Breast epithelium (tissue), 3 donors: Measurements from ENCODE around the gene CYB561A3.

ENCODE experiments used
- CTCF ChIP-seq, 3 donors: fragments of 450-650 bp; IDR thresholded peaks; one replicate each; pipeline ENCODE4 v1.5.1; 2016 to 2017; ENCODE audit warnings: antibody characterized with exemption in 3 of 3, mild to moderate bottlenecking in 3 of 3, moderate library complexity in 3 of 3
- POLR2A ChIP-seq: fragments of 450-650 bp; IDR thresholded peaks from one replicate; pipeline ENCODE4 v1.6.1; 2016; ENCODE audit warnings: antibody characterized with exemption, mild to moderate bottlenecking, moderate library complexity
- POLR2AphosphoS5 ChIP-seq, 3 donors: sonication (generic); formaldehyde crosslinking; IDR thresholded peaks; one replicate each; pipeline ENCODE4 v1.6.1; 2017; ENCODE audit warnings: antibody characterized with exemption in 3 of 3

DNA sequence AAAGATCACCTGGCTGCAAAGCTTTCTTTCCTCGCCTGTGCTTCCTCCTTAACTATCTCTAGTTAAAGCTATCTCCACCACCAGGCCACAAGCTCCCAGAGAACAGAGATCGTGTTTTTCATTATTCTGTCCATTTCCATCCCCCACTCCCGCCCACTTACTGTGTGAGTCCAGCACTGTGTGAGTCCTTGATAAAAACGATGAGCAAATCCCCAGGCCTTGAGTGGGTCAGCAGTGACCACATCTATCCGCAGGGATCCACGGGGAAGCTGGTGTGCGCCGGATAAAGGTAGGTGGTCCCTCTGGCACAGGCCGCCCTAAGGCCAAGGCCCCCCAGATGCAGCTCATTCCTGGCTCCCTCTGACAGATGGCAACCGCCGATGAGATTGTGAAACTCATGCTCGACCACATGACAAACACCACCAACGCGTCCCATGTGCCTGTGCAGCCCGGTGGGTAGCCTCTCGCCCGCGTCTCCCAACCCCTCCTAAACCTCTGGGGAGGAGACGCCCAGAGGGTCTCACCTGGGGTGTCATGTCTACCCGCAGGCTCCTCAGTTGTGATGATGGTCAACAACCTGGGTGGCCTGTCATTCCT lies 19.4 kb downstream of the CYB561A3 start:
- no peak for TF ChIP-seq CTCF (IDR thresholded peaks at IDR 0.05)
- no peak for TF ChIP-seq POLR2AphosphoS5 (IDR thresholded peaks at IDR 0.05)
- TF ChIP-seq POLR2A, result no peak
